HG02642 (cell line): ENCODE results near the gene PHEX.

Source experiments
- ATAC-seq: cut with Tn5 transposase; IDR thresholded peaks from one replicate; pipeline ENCODE4 v1.9.1; 2021; ENCODE audit warnings: mild to moderate bottlenecking; ENCODE audit not compliant: unreplicated experiment, poor library complexity

PHEX gene

DNA sequence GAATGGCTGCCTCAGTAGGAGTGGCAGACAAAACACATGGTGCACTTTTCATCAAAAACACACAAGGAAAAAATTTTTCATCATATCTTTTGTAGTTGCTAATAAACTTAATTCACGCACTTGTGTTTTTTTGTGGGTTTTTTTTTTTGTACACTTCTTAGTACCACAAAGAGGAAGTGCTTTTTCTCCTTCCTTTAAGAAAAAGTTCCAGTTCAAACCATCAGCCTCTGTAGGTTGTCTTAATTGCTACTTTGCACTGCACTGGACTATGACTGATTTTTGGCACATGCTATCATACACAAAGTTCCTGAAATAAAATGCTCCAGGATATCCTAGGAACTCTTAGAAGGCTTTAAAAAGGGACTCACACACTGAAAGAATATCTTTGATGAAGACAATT, at the start of gene PHEX:
PHEX (plus strand) TSS at position 242 of the 400 bp plus-strand sequence. CDS start 681 bp downstream, outside the sequence.
- no peak for ATAC-seq

DNA sequence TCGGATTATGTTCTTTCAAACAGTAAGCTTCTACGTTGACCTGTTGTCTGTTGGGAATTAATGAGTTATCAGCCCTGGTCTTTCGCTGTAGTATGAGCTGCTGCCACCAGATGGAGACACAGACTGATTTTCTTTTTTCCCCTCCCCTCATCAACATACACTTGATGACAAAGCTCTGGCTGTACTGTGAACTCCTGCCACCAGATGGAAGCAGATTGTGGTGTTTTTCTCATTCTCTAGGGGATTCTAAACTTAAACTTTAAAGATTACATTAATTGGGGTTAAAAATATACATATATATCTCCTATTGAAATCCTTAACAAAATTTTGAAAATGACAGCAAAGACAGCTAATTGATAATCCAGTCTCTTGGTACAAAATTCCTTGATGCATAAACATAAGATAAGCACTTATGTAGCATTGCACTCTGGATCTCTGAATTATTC, 46.8 kb upstream of the PHEX start:
- ATAC-seq, result peak; percentile 84

DNA sequence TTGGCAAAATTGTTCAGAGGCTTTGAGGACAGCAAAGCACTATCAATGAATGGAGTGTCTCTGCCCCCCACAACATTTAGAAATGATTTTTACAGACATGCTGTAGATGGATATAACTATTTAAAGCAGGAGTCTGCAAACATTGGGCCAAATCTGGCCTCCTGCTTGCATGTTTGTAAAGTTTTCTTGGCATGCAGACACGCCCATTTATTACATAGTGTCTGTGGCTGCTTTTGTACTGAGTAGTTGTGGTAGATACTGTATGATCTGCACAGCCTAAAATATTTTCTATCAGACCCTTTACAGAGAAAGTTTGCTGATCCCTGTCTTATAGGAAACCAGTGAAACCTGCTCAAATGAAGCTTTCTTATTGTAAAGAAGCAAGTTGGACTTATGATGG, 45.5 kb upstream of the PHEX start:
- no peak for ATAC-seq

DNA sequence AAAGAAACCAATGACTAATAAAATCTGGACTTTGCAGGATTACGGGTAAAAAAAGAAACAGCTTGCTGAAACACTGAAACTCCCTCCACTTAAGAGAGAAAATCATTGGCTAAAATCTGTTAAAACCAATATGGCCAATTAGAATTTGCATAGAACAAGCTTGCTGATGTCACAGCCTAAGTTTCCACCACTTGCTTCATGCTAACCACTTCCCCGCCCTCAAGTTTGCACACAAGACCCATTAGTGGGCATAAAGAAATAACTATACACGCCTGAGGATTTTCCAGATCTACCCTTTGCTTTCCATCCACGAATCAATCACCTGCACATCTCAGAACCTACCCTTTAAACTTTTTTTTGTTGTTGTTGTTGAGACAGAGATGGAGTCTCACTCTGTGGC, 42.7 kb upstream of the PHEX start:
- peak; percentile 46 for ATAC-seq

DNA sequence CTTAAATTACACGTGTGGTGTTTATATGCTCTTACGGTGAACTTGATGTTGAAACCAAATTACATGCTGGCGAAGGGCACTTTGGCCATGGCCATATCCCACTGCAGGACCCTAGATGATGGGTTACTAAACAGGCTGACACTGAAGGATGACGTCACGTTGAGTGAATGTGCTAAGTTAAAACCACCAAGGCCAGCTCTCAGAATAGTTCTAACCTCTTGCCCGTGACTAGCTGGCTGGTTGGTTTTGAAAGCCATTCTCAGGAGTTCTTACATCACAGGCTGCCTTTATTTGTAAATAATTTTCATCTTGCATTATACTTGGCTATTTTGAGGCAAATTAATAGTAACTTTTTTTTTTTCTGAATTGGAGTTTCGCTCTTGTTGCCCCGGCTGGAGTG, 41.3 kb upstream of the PHEX start:
- ATAC-seq, result no peak

DNA sequence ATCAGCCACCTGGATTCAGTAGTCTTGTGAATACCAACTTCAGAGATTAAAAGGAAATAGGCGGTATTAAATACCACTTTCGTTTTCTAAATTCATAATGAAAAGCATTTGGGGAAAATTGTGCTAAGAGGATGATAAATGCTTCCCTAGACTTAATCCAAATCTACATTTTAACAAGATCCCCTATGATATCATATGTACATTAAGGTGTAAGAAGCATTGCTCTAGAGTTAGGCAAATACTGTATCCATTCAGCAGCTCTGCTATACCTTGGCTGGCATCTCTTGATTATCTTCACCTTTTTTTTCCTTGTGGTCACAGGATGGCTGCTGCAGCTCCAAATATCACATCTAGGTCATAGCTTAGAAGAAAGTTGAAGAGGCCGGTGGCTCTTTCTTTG, 40.6 kb upstream of the PHEX start:
- ATAC-seq, result no peak

DNA sequence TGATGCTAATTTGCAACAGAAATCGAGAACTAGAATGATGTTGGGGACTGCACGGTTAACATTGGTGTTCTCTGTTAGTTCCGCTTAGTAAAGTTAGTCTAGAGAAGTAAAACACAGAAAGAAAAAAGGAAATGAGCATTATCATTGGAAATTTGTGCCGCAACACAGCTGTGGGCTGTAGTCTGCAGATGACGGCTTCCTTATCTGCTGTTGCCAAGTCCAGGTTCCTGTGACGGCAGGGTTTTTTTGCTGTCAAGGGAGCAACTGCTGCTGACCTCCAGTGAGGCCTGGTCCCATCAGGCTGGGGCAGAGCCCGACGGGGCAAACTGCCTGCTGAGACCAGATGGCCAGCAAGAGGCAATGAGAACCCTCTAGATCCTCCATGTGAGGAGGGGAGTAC, 38.9 kb upstream of the PHEX start:
- ATAC-seq, result peak; percentile 87

DNA sequence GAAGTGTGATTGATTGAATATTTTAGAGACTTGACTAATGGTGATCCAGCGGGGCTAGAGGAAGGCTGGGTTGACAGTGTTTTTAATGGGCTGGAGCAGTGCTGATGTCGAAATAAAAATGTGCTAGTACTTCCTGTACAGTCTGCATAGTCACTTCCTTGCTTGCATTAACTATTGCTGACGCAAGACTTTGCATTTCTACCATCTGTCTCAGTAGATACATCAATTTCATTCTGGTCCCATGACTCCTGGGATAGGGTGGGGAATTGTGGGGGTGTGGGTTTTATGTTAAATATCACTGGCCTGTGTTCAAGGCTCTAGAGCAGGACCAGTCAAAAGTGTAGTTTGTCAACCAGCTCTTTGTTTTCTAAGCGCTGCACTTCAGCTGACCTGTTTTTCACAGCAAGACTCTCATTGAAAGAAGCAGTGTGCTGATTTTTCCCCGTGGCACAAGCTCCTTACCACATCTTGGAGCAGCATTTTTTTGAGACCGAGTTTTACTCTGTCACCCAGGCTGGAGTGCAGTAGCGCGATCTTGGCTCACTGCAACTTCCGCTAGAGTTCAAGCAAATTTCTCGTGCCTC, 35.2 kb upstream of the PHEX start:
- no peak for ATAC-seq

DNA sequence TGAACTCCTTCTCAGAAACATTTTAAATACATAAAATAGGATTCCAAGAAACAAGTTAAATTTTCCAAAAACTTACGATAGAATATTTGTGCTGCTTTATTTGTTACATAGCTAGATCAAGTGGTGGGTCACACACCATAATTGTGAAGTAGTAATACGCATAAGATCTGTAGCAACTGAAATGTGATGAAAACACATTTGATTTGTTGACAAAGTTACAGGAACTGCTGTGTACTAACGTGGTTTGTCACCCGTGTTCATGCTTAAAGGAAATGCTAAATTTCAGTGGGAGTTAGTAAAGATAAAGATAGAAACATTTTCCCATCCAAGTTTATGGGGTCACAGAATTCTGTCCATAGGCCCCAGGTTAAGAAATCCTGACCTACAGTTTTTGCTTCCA, 34.1 kb upstream of the PHEX start:
- ATAC-seq, result no peak

DNA sequence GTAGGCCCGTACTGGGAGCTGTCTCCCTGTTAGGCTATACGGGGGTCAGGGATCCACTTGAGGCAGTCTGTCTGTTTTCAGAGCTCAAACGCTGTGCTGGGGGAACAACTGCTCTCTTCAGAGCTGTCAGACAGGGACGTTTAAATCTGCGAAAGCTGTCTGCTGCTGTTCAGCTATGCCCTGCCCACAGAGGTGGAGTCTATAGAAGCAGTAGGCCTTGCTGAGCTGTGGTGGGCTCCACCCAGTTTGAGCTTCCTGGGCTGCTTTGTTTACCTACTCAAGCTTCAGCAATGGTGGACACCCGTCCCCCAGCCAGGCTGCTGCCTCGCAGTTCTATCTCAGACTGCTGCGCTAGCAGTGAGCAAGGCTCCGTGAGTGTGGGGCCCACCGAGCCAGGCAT, 27.3 kb upstream of the PHEX start:
- no peak for ATAC-seq

DNA sequence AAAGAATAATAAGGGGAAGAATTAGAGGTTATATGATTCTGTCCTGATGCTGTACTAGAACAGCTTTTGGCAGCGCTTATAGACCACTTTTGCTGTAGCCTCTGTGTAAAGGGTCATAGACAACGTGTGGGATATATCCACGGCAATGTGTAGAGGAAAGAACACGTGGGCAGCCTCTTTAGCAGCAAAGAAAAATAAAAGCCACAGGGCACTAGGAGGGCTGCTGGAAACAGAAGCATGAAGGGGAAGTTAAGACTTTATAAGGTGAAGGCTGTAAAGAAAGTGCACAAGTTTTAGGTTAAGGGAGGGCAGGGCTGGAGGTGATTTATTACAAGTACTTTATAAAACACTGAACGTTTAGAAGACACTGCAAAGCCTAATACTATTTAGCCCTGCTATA, 20.1 kb upstream of the PHEX start:
- ATAC-seq, result no peak

DNA sequence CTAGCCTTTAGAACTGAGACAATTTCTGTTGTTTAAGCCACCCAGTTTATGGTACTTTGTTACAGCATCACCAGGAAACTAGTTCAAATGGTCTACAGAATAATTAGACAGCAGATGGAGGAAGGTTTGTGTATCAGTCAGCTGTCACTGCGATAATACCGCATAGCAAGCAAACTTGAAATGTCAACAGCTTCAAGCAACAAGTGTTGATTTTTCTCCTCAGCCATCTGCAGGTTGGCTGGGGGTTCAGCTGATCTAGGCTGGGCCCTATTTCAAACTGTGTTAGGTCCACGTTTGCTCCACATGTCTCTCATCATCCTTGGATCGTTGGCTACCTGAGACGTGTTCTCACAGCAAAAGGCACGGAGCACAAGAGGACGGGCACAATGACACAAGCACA, 19.2 kb upstream of the PHEX start:
- no peak for ATAC-seq

DNA sequence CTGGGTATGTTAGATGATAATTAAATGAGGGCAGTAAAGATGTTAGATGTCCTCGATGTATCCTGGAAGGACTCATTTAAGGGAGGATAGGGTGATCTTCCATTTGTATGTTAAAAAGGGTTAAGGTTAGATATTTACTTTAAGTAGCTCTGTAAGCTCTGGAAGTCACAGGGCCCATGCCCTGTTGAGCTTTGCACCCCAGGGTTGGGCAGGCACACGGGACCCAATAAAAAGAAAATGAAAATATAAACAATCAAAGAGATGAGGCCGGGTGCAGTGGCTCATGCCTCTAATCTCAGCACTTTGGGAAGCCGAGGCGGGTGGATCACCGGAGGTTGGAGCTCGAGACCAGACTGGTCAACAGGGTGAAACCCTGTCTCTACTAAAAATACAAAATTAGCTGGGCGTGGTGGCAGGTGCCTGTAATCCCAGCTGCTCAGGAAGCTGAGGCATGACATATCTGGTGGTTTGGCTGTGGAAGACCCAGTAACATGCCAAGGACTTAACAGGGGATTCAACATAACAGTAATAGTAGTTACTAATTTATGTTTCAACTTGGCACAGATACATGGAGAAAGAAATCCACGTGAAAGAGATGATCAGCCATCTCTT, 16.9 kb upstream of the PHEX start:
- no peak for ATAC-seq

DNA sequence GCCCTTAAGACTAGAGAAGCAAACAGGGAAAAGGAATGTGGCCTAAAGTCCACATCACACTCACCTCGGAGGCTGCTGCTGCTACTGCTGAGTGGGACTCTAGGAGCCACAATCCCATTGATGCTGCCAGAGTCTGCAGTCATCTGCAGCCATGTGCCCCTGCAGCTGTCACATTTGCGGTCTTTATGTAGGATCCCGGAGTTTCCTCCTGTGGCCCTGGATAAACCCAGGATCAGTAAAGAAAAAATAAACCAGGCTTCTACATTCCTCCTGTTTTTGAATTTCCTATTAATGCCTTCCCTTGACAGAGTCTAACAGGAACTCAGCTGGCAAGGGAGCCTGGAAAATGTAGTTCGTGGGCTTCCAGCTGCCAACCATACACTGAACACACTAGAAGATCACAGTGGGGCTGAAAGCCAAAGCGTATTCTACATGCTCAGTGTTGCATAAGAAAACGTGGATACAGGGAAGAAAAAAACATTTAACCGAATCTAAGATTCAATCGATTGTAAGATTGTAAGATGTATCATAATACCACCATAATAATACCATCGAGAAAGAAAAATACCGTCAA, 10.3 kb upstream of the PHEX start:
- no peak for ATAC-seq

DNA sequence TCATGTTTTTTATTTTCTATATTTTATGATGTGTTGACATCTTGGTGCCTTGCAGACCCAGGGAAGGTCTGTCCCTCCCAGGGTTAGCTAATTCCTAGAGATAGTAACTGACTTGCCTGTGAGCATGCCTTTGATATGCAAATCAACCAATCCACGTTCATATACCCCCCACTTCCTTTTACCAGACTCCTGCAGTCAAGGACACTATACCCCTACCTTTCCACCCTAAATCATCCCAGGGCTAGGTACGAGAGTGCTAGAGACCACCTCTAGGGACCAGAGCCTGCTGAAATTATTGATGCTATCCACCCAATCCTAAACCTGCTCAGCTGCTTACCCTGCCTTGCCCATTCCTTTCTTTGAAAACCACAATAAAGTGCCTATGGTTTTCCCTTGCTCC, 7.5 kb upstream of the PHEX start:
- no peak for ATAC-seq

DNA sequence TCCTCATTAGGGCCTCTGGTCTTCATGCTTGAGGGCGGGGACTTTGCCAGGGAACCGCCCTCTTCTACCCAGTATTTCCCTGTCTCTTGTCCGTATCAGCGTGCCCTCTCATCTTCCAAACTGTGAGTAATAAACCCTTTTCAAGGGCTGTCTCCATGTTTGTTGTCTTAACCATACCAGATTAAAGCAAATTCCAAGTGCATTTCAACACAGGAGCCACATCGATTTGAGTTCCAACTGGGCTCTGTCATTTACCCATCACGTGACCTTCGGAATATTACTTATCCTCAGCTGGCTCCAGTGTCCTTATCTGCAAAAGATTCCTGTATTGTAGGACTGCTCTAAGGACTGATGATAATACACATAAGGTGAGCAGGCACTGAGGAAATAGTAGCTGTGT, 6.4 kb upstream of the PHEX start:
- no peak for ATAC-seq

DNA sequence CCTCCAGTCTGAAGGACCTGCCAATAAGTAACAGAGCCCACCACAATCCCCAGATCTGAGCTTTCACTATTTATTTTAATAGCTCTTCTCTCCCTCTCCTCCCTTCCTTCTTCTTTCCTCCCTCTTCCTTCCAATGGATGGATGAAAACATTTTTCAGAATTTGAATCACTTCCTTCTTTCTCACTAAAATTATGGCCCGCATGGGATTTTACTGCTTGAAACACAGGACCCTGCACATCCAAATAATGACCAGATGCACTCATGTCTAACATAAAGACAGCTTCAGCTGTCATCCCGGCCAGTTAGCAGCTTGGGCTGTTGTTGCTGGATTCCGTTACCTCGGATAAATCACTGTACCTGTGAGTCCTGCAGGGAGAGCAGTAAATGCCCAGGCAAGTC, 5.4 kb upstream of the PHEX start:
- no peak for ATAC-seq

DNA sequence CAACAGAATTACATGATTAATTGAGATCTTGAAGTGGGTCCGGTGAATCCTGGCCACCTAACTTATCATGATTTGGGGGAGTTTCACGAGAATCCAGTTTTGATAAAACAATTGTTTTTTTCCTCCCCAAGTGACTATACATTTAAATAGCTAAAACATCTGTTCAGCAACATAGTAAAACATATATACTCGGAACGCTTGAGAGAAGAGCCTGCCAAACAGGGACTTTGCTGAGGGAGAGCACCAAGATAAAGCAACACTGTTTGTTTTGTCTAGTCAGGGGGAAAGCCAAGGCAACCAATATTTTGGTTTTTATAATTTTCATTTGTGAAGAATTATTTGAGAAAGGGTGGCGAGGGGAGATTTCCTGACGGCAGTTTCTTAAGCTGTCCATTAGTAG, 381 bp downstream of the PHEX start:
- no peak for ATAC-seq

DNA sequence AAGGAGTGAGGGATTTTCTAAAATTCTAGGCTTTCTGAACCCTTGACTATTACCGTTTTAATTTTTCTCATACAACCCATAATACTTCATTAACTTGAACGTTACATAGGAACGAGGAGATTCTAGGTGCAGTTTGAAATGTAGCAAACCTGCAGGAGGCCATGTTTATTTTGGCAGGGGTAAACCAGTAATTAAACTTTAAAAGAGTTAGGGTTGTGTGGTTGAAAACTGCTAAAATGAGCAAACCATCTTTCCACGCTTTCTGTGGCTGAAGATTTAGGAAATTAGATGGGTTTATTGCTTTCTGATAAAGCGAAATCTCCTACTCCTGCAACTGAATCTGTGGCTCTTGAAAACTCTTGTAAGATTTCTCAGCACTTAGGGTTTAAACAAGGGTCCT, 1.7 kb downstream of the PHEX start:
- ATAC-seq, result no peak

DNA sequence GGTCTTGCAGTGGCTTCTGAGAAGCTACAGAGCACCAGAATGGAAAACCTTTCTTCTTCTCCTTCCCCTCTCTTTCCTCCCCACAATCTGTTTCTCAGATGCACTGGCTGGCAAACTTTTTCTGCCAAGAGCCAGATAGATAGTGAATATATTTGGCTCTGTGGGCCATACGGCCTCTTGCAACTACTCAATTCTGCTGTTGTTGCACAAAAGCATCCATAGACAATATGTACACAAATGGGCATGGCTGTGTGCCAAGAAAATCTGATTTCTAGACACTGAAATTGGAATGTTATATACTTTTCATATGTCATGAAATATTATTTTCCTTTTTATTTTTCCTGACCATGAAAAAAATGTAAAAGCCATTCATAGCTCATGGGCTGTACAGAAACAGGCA, 3.1 kb downstream of the PHEX start:
- no peak for ATAC-seq

DNA sequence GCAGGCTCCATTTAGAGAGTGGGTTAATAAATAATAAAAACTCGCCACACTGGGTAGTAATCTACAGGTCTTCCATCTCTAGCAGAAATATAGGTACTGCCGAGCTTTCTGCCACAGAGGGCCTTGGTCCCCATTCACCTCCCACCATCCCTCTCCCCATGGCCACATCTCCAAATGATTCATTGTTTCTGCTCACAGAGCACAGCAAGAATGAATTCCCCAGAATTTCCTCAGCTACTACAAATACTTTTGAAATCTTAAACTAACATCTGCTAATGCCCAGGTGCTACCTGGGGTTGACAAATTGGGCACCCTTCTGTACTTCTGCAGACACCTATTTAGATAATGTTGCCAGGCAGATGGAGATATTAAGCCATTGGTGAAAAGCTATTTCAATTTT, 5.1 kb downstream of the PHEX start:
- no peak for ATAC-seq

DNA sequence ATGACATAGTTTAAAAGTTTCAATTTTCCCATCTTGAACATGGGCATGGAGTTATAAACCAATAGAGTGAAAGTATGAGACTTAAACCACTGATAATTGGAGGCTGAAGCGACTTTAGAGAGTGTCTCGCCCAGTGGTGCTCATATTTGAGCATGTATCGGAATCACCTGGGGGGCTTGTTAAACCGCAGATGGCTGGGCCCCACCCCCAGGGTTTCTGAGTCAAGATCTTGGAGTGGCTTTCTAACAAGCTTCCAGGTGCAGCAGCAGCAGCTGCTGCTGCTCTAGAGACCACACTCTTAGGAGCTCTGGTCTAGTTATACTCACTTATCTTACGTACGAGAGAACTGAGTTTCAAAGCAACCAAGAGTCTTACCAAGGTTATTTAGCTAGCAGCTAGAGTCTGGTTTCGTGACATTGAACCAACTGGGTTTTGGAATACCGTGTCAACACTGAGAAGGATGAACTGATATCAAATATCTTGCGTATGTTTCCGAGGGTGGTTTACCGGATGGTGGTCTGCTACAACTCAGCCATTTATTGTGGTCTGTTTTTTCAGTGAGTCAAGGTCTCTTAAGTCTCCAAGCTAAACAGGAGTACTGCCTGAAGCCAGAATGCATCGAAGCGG, 5.9 kb downstream of the PHEX start:
- no peak for ATAC-seq
